GM19463 (cell line): Measurements from ENCODE around the gene FRMPD2.
"Not testable (repeated sequence)": the region's sequence is repeated elsewhere in the genome, so short reads cannot be mapped to it uniquely, and the experiment has no call there.

Experiments used
- ATAC-seq: cut with Tn5 transposase; IDR thresholded peaks from one replicate; pipeline ENCODE4 v1.9.1; 2021; ENCODE audit warnings: mild to moderate bottlenecking, moderate library complexity; ENCODE audit not compliant: unreplicated experiment

FRMPD2 gene

DNA sequence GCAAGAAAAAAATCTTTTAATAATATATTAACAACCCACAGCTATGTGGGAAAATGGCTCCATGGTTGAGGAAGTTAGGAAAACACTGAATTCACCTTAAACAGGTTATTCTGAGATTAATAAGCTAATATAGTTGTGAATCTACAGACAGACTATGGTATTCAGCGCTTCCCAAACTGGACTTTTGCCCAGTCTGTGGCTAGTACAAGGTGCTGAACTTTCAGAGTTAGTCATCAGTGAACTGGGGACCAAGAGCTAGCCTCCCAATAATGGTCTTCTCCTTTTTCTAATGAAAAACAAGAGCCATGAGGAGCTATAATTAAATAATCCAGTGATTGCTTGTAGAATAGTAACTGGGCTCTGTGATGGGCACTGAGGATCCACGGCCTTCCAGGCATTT is 65.3 kb downstream of the FRMPD2 start:
- no peak for ATAC-seq

DNA sequence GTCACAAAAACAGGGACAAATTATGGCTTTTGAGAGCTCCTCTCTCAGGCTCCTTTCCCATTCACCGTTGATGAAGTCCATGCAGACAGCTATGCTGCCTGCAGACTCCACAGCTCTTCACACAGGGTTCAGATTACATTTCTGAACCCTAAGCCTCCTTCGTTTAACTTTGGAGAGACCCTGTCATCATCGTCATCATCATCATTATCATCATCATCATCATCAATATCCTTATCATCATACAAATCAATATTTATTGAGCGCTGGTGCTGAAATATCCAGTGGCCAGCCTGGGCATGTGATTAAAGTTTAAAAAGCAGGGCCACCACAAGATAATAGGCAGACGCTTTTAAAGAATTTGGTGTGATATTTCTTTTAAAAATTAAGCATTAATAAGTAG is 66.6 kb downstream of the FRMPD2 start:
- ATAC-seq: no peak

DNA sequence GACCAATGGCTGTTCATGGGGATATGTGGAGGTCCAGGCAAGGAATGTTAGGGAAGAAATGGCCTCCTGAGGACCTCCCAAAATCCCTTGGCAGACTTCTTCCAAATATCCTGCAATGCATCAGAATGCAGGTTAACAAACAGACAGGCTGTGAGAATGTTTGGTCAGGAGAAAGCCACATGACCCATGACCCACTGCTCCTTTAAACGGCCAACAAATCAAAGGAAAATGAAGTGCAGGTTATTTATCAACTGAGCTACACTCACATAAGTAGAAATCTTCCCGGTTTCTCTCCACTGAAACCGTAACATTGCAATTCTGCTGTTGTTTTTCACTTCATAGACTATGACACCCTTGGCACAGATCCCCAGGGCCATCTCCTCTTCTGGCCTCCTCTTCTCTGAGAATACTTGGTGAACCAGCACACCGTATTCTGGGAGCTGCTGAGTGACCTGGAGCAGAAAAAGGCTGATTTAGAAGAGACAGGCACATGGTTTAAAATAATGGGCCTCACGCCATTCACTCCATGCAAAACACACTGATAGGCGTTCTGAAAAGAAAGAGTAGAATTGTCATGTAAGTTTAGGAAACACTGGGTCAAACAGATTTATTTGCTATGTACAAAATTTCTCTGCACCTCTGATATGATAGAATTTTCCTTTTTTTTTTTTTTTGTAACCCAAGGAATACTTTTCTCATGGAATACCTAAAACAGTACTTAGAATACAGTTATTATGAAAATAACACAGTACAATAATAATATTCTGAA is 67.8 kb downstream of the FRMPD2 start:
- no peak for ATAC-seq

DNA sequence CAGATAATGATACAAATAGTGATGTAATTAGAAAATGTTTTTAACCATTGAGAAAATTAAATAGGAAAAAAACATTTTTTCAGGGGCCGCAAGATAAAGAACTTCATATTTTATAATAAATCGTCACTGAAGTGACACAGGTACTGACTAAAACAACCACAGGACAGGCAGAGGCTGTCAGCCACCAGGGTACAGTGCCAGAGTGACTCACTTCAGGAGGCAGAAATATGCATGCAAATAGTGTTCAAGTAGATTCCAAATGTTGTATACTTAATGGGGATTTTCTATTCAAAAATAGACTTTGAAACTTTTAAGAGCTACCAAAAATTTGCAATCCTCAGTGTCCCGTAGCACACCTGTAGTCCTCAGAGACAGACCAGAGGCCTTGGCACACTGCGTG is 68.6 kb downstream of the FRMPD2 start:
- ATAC-seq: no peak

DNA sequence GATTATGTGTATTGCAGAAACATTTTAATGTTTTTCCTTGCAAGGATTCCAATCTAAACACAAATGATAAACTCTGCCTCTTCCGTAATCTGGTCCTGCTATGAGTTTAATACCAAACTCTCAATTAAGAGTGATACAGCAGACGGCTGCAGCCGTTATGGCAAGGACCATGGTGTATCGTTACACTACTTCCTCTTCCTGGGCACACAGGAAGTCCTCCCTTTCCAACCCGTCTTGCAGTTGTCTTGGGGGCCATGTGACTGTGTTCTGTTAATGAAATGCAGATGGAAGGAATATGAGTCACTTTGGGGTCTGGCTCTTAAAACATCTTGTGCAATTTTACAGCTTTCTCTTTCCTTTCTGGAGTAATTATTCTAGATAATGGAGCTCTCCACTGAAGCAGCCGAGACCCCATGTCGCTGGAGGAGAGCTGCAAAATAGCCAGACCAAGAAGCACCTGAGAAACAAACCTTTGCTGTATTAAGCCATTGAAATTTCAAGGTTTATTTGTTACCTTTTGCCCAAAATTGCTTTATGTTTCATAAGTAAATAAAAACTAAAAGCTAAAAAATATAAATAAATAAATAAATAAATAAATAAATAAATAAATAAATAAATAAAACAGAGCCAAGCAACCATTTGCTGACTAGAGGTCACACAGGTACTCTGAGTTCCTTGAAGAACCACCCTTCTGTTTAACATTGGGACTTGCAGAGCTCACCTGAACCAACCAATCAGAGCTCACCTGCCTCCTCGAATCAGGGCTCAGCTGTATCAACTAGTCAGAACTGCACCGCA is 74.7 kb downstream of the FRMPD2 start:
- no peak for ATAC-seq

DNA sequence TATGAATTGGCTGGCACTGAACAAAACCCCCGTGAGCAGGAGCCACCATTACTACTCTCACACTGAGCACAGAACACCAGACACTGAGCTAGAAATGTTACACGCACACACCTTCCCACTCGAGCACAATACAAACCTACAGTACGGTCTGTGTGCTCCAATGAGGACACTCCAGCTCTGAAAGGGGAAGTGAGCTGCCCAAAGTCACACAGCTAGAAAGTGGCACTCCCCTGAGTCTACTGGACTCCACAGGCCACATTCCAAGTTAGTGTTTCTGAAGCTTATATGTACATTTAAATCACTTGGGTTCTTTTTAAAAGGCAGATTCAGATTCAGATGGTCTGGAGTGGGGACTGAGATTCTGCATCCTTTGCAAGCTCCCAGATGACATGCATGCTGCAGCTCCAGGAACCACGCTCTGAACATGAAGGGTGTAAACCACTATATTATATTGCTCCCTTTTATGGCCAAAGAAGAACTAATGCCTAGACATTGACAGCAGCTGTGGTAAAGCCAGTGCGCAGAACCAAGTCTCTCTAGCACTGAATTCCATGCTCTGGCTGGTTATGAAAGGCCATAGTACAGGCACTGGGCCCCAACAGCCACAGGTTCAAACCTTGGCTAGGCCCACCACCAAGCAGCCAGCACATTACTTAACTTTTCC is 77.1 kb downstream of the FRMPD2 start:
- ATAC-seq: no peak

DNA sequence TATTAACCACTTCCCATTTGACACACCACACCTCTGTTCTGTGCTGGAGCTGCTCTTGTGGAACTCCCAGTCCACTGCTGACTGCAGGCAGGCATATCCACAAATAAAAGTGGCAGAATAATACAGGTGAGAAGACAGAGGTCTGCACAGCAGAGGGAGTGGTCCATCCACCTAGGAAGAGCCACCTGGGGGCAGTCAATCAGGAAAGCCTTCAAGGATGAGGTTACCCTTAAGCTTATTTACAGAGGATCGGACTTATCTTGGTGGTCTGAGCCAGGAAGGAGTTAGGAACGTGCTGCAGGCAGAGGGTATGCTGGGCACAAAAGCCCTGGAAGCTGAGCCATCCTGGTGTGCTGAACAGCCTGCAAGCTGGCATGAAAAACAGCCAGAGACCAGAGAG is 78.7 kb downstream of the FRMPD2 start:
- ATAC-seq: no peak

DNA sequence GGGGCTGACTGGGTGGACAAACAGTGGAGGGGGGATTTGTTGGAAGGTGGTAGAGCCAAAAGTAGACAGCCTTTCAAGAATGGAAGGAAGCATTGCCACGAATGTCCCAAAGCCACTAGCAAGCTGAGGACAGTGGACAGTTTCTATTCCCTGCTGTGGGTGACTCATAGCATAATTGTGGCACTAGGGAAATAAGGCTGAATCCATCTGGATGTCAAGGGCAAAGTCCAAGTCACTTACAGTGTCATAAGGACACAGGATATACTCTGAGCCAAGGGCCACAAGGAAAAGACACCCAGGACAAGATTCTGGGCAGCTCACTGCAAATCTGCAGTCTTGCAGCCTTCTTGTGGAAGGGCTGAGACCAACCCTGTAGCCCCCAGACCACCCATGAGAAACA is 79.7 kb downstream of the FRMPD2 start:
- ATAC-seq: no peak

DNA sequence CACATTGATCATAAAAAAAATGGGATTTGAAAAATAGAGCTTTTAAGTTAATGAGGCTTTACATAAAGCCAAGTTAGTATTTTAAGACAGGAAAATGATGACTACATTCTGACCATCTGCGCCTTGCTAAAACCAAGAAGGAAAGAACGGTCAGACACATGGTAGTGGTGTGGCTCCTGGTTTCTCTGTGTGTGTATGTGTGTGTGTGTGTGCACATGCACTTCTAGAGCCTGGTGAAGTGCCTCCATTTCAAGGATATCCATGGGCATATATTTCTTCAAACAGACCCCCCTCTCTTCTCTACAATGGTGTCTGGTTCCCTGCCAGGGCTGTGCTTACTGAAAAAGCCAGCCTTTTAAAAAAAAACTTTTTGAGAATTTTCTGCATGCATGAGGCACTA is 80.9 kb downstream of the FRMPD2 start:
- no peak for ATAC-seq

DNA sequence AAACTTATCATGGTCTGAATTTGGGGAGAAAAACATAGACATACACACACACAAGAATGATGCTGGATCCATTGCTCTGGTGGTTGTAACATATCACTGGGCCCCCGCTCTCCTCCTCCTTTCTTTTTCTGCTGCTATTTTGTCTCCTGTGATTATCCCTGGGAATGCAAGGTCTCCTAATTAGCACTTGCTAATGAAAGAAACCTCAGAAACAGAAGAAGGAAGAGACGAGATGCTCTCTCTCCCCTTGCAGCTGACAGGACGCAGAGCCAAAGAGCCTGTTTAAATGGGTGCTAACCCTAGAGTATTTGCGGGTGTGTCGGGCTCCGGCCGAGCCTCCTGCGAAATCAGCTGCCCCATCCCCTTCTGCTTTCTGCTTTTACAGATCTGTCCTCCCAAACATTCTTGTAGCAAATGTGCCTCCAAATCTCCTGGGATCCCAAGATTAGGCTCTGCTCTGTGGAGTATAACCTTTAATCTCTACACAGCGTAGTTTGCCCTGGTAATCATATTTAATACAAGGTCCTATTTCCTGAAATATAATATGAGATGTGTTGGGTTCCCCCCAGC is 81.5 kb downstream of the FRMPD2 start:
- no peak for ATAC-seq

DNA sequence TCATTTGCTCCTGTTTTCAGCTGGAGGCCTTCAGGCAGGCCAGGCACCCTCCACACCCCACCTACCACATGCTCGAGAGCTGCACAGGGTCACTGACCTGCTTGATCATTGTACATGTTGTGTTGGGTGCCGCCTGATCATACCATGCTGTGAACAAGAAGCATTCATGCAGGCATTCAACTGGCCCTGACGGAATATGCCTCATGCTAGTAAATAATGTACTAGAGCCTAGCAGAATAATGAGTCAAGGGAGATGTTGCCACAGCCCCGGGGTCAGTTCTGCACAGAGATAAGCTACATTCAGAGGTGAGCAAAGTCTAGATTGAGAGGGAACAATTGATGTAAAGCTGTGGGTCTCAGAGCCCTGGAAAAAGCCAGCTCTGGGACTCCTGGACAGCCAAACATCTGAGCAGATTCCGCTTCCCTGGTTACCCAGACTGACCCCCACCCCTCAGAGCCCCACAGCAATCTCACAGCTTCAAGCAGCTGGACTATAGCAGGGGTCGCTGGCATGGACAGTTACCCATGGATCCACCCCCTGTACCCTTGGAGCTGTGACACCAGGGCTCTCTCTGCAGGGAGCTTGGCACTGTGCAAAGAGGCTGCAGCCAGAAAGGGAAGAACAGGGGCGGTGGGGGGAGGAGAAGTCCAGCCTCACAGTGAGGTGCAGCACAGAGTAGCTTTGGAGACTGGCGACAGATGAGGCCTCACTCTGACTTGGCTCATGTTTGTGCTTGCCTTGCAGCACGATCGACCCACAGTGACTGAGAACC is 86.6 kb downstream of the FRMPD2 start:
- ATAC-seq: no peak

DNA sequence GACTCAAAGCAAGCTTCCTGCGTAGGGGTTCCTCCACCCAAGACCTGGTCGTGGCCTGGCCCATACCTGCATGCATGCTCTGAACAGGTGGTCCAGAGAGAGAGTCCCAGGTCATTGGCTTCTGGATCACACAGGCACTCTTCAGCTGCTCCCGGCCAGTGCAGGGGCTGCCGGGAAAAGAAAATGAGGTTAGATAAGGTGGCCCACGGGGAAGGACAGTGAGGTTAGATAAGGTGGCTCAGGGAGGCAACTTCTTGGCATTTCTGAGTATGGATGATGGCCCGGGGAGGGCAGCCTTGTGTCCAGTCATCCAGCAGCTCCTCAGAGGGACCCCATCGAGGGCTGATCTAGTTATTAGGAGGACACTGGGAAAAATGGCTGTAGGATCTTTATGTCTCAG is 87.4 kb downstream of the FRMPD2 start:
- no peak for ATAC-seq

DNA sequence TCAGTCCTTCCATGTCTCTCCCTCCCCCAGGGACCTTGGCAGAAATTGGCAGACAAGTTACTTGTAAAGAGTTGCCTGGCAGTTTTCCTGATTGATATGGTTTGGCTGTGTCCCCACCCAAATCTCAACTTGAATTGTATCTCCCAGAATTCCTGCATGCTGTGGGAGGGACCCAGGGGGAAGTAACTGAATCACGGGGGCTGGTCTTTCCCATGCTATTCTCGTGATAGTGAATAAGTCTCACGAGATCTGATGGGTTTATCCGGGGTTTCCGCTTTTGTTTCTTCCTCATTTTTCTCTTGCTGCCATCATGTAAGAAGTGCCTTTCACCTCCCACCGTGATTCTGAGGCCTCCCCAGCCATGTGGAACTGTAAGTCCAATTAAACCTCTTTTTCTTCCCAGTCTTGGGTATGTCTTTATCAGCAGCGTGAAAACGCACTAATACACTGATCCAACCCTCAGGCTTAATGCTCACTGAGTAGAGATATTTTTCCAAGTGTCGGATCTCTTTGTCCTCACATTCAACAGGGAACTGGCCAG is 88.2 kb downstream of the FRMPD2 start:
- ATAC-seq: not testable (repeated sequence)

DNA sequence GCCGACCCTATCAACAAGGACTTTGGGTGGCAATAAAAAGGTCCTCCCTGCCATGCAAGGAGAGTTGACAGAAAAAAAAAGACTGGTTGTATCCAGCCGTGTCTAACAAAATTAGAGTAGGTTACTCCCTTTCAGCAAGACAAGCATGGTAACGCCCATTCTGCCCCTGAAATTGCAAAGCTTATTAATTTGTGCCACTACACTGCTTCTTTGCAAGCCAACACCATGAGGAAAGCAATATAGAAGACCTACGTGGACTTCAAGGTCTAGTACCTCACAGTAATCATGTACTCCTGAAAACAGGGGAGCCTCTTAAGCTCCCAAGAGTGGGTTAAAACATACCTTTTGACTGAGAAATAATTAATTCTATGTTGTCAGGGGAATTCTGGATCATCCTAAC is 90.3 kb downstream of the FRMPD2 start:
- no peak for ATAC-seq

DNA sequence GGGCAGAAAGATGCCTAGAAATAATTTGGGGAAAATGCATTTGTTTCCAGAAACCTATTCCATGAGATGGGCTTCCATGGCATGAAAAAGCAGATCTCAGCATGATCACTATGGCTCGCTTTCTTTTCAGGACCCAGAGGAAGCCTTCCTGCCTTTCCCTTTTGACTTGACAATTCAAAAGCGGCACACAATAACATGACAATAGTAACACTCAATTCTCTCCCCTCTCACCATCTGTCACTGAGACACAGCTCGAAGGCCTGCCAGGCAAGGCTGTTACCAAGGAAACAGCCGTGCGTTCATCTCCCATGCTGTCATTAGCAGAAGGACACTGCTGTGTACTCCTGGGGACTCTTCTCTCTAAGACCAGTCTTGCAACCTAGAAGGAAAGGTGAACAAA is 101.8 kb downstream of the FRMPD2 start:
- ATAC-seq: not testable (repeated sequence)

DNA sequence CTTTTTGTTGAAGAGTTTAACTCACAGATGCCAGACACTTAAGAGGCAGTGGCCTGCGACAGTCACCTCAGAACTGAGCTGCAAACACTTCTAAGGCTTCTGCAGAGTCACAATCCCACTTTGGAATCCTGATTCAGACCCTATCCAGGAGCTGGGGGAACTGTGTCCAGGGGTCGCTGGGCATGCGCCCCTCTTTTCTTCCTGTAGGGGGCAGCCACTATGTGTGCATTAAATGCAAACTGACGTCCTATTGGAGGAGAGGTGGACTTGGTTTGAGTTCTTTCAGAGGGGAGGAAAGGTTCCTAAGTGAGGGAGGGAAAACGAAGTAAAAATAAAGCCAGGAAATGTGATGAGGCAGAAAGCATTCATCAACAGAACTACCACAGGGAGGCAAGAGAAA is 113.8 kb downstream of the FRMPD2 start:
- ATAC-seq: not testable (repeated sequence)

DNA sequence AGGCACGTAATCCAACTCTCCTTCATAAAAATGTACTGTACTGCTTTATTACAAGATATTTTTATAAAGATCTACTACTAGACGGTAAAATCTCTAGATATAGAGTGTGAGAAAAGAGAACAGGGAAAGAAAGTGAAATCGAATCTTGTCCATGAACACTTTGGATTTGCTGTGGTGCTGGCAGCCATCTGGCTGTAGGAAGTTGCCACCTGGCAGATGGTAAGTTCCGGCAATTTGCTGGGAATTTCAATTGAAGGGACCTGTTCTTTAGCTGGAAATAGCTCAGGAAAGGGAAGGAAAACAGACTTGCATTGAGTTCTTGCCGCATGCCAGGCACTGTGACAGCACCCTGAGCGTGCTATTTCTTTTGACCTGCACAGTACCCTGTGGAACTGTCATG is 114.3 kb downstream of the FRMPD2 start:
- ATAC-seq: not testable (repeated sequence)

DNA sequence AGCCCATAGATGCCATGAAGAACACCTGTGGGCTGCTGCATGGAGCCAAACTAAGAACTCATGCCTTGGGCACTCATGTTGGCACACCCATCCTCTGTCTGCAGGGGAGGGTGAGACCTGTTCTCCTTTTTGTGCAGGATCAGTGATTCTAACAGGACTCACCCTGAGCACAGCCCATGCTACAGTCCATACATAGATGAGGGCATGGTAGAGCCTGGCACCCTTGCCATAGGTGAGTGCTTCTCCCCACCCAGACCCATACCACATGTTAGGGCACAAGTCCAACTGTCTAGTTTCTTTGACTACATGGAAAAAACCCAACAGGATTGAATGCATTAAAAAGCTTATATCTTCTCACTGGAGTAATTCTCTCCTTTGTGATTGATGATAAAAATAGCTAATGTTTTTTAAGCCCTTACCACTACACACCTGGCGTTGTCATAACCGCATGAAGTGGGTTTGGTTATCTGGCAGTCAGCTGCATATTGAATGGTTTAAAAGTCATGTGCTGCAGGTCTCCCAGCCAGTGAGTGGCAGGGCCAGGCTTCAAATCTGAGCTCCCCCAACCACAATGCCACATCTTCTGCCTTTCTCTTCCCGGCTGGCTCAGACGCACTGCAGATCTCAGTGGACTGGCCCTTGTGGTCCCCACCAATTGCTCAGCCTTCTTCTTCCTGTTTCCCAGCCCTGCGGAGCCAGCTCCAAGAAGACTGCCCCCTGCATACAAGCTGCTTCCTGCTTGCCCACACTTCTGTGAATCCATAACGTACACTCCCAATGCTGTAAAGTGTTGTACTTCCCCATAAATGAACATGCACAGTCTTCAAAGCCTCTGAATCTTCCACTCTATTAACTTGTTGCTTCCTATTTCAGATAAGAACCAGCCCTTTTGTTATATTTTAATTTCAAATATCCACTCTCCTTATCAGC is 120.0 kb downstream of the FRMPD2 start:
- not testable (repeated sequence) for ATAC-seq

DNA sequence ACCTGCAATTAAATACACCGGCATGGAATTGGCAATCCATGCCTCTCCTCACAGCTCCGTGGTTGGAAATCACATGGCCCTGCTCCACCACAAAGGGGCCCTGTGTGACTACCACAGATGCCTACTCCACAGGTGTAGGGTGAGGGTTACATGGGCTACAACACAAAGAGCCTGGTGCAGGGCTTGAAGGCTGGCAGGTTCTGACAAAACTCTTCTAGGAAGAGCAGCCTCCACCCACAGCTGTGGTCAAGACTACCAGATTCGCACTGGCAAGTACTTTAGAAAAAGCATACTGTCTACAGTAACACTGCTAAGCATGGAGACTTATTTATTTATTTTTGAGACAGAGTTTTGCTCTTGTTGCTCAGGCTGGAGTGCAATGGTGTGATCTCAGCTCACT is 126.9 kb downstream of the FRMPD2 start:
- not testable (repeated sequence) for ATAC-seq
